Endothelial cell of umbilical vein (primary cell): ENCODE data around the gene GRID1.

Experiments
- EZH2 ChIP-seq: IDR thresholded peaks from 2 replicates; pipeline ENCODE4 v1.6.1; 2012; ENCODE audit warnings: borderline replicate concordance, low read depth, mild to moderate bottlenecking, moderate library complexity, low read length, inconsistent platforms; ENCODE audit not compliant: severe bottlenecking
- FOS ChIP-seq: IDR thresholded peaks from 2 replicates; pipeline ENCODE4 v1.6.1; 2011; ENCODE audit warnings: mild to moderate bottlenecking, low read length, moderate library complexity, borderline replicate concordance; ENCODE audit not compliant: insufficient read depth
- GATA2 ChIP-seq: IDR thresholded peaks from 2 replicates; pipeline ENCODE4 v1.7.0; 2011; ENCODE audit warnings: low read depth, mild to moderate bottlenecking, moderate library complexity, mixed read lengths, low read length; ENCODE audit not compliant: insufficient read length, insufficient read depth
- JUN ChIP-seq: IDR thresholded peaks from 2 replicates; pipeline ENCODE4 v1.6.1; 2011; ENCODE audit warnings: borderline replicate concordance, low read depth; ENCODE audit not compliant: insufficient read length, insufficient read depth
- MYC ChIP-seq: IDR thresholded peaks from one replicate; pipeline ENCODE4 v1.6.1; 2011; ENCODE audit warnings: mild to moderate bottlenecking, low read depth, low read length
- POLR2A ChIP-seq: IDR thresholded peaks from 2 replicates; pipeline ENCODE4 v1.6.1; 2012; ENCODE audit warnings: low read depth, mild to moderate bottlenecking, control low read depth, low read length
- POLR2AphosphoS5 ChIP-seq: IDR thresholded peaks from 2 replicates; pipeline ENCODE4 v1.6.1; 2012; ENCODE audit warnings: low read depth, mild to moderate bottlenecking, control low read depth, low read length, moderate library complexity; ENCODE audit not compliant: insufficient read depth
- TF ChIP-seq, protein P1 (sequence below), 2 donors: IDR thresholded peaks; 1 replicate in 1 of 2; 2 replicates in 1 of 2; pipeline ENCODE4 v1.5.1; 2011; ENCODE audit warnings: low read length in 2 of 2, mild to moderate bottlenecking in 2 of 2, moderate library complexity in 2 of 2, control low read depth in 1 of 2, inconsistent platforms in 1 of 2, low read depth in 1 of 2; ENCODE audit not compliant: insufficient read depth in 1 of 2; ENCODE audit errors: extremely low read depth in 1 of 2
- TF ChIP-seq, protein P2 (sequence below): IDR thresholded peaks from 2 replicates; pipeline ENCODE4 v1.6.1; 2011; ENCODE audit not compliant: insufficient read depth, insufficient read length

DNA sequence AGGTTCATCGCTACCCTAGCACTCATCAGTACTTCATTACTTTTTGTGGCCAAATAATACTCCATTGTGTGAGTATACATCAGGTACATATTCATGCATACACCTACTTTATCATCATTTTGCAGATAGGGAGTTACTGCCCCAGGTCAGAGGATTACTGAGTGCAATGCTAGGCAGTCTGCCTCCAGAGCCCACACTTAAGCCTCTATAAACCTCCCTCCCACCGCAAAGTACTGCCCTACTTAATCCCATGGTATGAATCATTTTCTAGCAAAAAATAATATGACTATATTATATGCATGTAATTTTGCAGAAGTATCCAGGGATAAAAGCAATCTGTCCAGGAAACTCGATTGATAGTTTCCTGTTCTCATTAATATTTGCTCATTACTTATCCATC is 194.3 kb downstream of the GRID1 start:
- TF ChIP-seq, protein P1, sequence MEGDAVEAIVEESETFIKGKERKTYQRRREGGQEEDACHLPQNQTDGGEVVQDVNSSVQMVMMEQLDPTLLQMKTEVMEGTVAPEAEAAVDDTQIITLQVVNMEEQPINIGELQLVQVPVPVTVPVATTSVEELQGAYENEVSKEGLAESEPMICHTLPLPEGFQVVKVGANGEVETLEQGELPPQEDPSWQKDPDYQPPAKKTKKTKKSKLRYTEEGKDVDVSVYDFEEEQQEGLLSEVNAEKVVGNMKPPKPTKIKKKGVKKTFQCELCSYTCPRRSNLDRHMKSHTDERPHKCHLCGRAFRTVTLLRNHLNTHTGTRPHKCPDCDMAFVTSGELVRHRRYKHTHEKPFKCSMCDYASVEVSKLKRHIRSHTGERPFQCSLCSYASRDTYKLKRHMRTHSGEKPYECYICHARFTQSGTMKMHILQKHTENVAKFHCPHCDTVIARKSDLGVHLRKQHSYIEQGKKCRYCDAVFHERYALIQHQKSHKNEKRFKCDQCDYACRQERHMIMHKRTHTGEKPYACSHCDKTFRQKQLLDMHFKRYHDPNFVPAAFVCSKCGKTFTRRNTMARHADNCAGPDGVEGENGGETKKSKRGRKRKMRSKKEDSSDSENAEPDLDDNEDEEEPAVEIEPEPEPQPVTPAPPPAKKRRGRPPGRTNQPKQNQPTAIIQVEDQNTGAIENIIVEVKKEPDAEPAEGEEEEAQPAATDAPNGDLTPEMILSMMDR (IDR thresholded peaks at IDR 0.05; ENCODE audit: extremely low read depth in 1 of 2, insufficient read depth in 1 of 2, low read depth in 1 of 2, low read length in 2 of 2), result no peak
- TF ChIP-seq EZH2 (no peak), POLR2AphosphoS5 (no peak), POLR2A (no peak), JUN (no peak), MYC (no peak), FOS (no peak), GATA2 (no peak)
- TF ChIP-seq, protein P2, sequence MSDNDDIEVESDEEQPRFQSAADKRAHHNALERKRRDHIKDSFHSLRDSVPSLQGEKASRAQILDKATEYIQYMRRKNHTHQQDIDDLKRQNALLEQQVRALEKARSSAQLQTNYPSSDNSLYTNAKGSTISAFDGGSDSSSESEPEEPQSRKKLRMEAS, result no peak
